ENCODE results near the gene ACADVL. TPM values are rescaled to one million over a fixed set of nuclear protein-coding genes. Genes with fewer than 3 reads are reported as not detected.
A peak's percentile ranks its signal among the peaks of the same experiment; 100 is the strongest.

Gene ACADVL
- total and polyA plus RNA-seq, 12 donors = 961 to 6,098 (median 1,772) TPM

DNA sequence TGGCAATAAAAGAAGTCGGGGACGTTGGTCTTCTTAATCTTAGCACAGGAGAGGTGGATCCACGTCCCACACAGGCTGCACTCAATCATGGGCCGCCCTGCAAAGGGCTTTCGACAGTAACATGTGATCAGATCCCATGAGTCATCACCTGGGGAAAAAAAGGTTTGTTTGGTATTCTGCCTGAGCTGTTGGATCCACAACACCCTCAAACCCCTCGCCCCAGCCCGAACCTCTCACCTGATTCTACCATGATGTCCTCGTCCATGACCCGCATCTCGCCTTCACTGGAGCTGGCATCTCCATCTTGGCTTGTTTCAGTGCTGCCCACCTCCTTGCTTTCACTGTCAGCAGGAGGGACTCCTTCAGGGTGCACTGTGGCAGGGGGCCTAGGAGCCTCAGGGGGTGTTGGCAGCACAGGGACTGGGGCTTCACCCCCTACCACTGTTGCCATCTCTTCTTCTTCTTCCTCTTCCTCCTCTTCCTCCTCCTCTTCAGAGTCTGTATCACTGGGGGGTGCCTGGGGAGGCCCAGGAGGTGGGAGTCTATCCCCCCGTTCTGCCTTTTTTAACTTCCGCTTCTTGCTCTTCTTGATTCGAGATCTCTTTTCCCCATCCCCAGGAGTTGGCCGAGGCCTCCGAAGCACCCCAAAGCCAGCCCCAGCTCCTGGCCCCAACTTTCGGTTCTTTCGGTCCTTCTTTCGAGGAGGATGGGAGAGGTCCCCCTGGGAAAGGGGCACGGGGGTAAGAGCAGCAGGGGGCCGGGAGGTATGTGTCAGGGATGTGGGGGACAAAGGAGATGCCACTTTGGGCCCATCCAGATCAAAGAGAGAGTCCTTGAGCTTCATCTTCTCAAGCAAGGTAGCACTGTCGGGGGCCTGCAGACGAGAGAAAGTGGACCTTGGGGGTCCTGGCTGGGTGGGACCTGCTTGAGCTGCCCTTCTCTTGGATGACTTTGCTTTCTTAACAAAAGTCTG lies 16.2 kb downstream of the ACADVL start:
- peak overlapping the region in 1 of 4 donors; percentile 79 for H3K4me3 ChIP-seq
- WGBS, 4 donors = 65 to 78% (median 70%) methylated on average over 17 to 22 of the region's 22 CpGs
- intact Hi-C loops (cut with DNase I) = no loop called here
- H3K27me3 ChIP-seq = no peaks in the 10 kb centered on the region
- H3K4me1 ChIP-seq (replicated peaks in 1 of 2) = peaks cover 50 to 60% of the 10 kb centered on the region in 2 donors
- H3K9me3 ChIP-seq (replicated peaks in 1 of 3) = no peaks in the 10 kb centered on the region
- H3K36me3 ChIP-seq (replicated peaks in 1 of 2) = peaks cover 0 to 29% of the 10 kb centered on the region in 2 donors
- TF ChIP-seq, protein P1, sequence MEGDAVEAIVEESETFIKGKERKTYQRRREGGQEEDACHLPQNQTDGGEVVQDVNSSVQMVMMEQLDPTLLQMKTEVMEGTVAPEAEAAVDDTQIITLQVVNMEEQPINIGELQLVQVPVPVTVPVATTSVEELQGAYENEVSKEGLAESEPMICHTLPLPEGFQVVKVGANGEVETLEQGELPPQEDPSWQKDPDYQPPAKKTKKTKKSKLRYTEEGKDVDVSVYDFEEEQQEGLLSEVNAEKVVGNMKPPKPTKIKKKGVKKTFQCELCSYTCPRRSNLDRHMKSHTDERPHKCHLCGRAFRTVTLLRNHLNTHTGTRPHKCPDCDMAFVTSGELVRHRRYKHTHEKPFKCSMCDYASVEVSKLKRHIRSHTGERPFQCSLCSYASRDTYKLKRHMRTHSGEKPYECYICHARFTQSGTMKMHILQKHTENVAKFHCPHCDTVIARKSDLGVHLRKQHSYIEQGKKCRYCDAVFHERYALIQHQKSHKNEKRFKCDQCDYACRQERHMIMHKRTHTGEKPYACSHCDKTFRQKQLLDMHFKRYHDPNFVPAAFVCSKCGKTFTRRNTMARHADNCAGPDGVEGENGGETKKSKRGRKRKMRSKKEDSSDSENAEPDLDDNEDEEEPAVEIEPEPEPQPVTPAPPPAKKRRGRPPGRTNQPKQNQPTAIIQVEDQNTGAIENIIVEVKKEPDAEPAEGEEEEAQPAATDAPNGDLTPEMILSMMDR (IDR thresholded peaks at IDR 0.05) = no peak
- peak in 1 of 2 donors; percentile 52 for TF ChIP-seq POLR2A (IDR thresholded peaks at IDR 0.05)
- peak in 6 of 7 donors; percentile 71 to 83 (median 76) for DNase-seq
- H3K27ac ChIP-seq = peak overlapping the region; percentile 49 to 91 (median 86)

- DNase-seq = no peak
- Histone ChIP-seq H3K4me1 (replicated peaks in 1 of 2) (peaks cover 56 to 63% of the 10 kb centered on the region in 2 donors), H3K27ac (peak overlapping the region in 2 of 5 donors; percentile 91), H3K27me3 (no peaks in the 10 kb centered on the region), H3K36me3 (replicated peaks in 1 of 2) (peaks cover 0 to 29% of the 10 kb centered on the region in 2 donors), H3K9me3 (replicated peaks in 1 of 3) (no peaks in the 10 kb centered on the region), H3K4me3 (no peak overlapping the region)
- TF ChIP-seq, protein P1 (IDR thresholded peaks at IDR 0.05) = no peak
- no peak for TF ChIP-seq POLR2A (IDR thresholded peaks at IDR 0.05)
- intact Hi-C loops (cut with DNase I) = no loop called here
- WGBS, 4 donors = 71 to 83% (median 78%) methylated on average over 6 of the region's 6 CpGs
Measured at GRCh38 chr17:7236808-7237207, 17.1 kb downstream of the ACADVL start.

GRCh38 chr17:7237266-7237760 lies 17.6 kb downstream of the ACADVL start:
- peak overlapping the region in 4 of 5 donors; percentile 87 to 91 (median 90) for H3K27ac ChIP-seq
- H3K9me3 ChIP-seq (replicated peaks in 1 of 3) = no peaks in the 10 kb centered on the region
- peaks cover 0 to 29% of the 10 kb centered on the region in 2 donors for H3K36me3 ChIP-seq (replicated peaks in 1 of 2)
- TF ChIP-seq POLR2A (IDR thresholded peaks at IDR 0.05) = no peak
- TF ChIP-seq, protein P1 (IDR thresholded peaks at IDR 0.05) = no peak
- 23 to 32% (median 24%) methylated on average over 4 to 6 of the region's 6 CpGs for WGBS, 4 donors
- DNase-seq = peak in 1 of 7 donors; percentile 64
- intact Hi-C loops (cut with DNase I) = no loop called here
- no peaks in the 10 kb centered on the region for H3K27me3 ChIP-seq
- peak overlapping the region in 2 of 4 donors; percentile 92 to 95 for H3K4me3 ChIP-seq
- peaks cover 53 to 58% of the 10 kb centered on the region in 2 donors for H3K4me1 ChIP-seq (replicated peaks in 1 of 2)

DNA sequence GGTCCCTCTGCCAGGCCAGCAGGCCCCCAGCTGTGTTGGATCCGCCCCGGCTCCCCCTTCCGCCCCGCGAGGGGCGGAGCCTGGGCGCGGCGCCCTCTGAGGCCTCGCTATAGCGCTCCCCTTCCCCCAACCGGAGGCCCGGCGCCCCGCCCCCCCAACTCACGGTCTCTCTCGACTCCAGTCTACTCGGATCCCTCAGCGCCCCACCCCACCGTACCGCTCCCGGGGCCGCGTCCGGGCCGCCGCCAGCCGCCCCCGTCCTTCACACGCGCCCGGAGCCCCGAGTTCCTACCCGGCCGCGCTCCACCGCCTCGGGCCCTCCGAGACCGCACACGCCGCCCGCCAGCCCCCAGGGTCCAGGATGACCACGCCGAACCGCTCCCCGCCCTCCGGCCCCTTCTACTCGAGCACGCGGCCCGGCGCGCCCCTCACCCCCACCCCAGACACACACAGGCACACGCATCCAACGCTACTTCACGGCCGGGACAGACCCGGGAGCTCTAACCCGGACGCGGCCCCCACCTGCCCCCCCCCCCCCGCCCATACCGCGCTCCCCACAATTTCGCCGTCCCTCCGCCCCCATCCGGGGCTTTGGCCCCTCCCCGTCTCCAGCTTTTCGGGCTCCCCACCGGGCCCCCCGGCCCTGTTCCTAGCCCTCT lies 18.2 kb downstream of the ACADVL start:
- Histone ChIP-seq H3K36me3 (replicated peaks in 1 of 2) (peaks cover 0 to 29% of the 10 kb centered on the region in 2 donors), H3K4me1 (replicated peaks in 1 of 2) (peaks cover 47 to 53% of the 10 kb centered on the region in 2 donors), H3K4me3 (peak overlapping the region in 2 of 4 donors; percentile 92 to 95), H3K9me3 (replicated peaks in 1 of 3) (no peaks in the 10 kb centered on the region), H3K27ac (peak overlapping the region in 4 of 5 donors; percentile 87 to 91 (median 90)), H3K27me3 (no peaks in the 10 kb centered on the region)
- no peak for TF ChIP-seq POLR2A (IDR thresholded peaks at IDR 0.05)
- TF ChIP-seq, protein P1 (IDR thresholded peaks at IDR 0.05) = no peak
- 1 to 15% (median 1%) methylated on average over 4 to 72 of the region's 73 CpGs; no CpG with 5 or more reads in 1 of the 4 donors for WGBS, 4 donors
- peak; percentile 86 to 90 (median 89) for DNase-seq
- intact Hi-C loops (cut with DNase I) = no loop called here
